ENCODE data around the gene GORASP1. TPM values are rescaled to one million over a fixed set of nuclear protein-coding genes. Genes with fewer than 3 reads are reported as not detected.

The GORASP1 gene
- total and polyA plus RNA-seq, 10 donors = 20.6 to 74.5 (median 62.2) TPM

DNA sequence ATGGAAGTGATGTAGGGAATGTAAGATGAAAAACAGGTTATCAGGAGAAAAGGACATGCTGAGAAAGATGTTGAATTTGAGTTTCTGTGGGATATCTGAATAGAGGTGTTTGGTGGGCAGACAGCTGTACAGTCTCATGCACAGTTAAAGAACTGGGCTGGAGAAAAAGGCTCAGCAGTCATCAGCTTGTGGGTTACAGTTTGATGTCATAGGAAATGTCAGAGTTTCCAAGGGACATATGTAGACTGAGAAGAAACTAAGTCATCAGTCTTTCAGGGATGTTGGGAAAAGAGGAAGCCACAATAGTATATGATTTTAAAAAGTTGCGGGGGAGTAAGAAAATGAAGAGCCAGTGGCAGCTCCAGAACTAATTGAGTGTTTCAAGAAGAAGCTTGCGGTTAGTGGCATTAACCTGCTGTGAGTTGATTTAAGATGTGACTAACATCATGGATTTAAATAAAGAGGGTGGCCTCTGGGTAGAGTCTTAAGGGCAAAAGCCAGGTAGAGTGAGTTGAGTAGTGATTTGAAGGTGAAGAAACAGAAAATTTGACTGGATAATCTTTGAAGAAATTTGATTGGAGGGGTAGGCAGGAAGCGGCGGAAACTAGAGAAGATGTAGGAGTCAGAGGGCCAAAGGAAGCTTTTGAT lies 24.6 kb downstream of the GORASP1 start:
- H3K27me3 ChIP-seq (replicated peaks in 1 of 7) = no peaks in the 10 kb centered on the region
- WGBS, 5 donors = 93 to 98% (median 97%) methylated on average over 4 of the region's 4 CpGs
- no peak overlapping the region for H3K4me3 ChIP-seq
- intact Hi-C loops (cut with DNase I; ENCODE audit: low total_unique reads) = no loop called here
- no peak overlapping the region for H3K27ac ChIP-seq
- TF ChIP-seq POLR2A (IDR thresholded peaks at IDR 0.05) = no peak
- TF ChIP-seq POLR2AphosphoS5 (IDR thresholded peaks at IDR 0.05) = no peak
- TF ChIP-seq, protein P1, sequence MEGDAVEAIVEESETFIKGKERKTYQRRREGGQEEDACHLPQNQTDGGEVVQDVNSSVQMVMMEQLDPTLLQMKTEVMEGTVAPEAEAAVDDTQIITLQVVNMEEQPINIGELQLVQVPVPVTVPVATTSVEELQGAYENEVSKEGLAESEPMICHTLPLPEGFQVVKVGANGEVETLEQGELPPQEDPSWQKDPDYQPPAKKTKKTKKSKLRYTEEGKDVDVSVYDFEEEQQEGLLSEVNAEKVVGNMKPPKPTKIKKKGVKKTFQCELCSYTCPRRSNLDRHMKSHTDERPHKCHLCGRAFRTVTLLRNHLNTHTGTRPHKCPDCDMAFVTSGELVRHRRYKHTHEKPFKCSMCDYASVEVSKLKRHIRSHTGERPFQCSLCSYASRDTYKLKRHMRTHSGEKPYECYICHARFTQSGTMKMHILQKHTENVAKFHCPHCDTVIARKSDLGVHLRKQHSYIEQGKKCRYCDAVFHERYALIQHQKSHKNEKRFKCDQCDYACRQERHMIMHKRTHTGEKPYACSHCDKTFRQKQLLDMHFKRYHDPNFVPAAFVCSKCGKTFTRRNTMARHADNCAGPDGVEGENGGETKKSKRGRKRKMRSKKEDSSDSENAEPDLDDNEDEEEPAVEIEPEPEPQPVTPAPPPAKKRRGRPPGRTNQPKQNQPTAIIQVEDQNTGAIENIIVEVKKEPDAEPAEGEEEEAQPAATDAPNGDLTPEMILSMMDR (IDR thresholded peaks at IDR 0.05 in 8 of 11, conservative IDR thresholded peaks at IDR 0.05 in 3 of 11) = no peak
- peaks cover 0 to 14% (median 4%) of the 10 kb centered on the region in 6 donors for H3K4me1 ChIP-seq
- no peak for DNase-seq
- H3K36me3 ChIP-seq = peaks cover 2 to 97% (median 45%) of the 10 kb centered on the region in 6 donors
- H3K9me3 ChIP-seq = no peaks in the 10 kb centered on the region

DNA sequence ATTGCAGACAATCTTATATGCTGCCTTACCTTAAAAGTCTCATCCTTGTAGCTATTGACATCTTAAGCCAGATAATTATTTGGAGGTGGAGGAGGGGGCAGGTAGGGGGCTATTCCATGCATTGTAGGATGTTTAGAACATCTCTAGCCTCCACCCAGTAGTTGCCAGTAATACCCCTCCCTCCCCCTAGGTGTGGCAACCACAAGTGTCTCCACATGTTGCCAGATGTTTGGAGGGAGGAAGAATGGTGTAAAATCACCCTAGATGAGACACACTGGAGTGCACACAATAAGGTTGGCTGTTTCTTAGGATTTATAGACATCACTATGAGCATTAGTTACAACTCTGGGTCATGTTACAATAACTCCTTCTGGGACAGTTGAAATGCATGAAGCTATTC lies 27.4 kb downstream of the GORASP1 start:
- Histone ChIP-seq H3K27me3 (replicated peaks in 1 of 7) (no peaks in the 10 kb centered on the region), H3K9me3 (no peaks in the 10 kb centered on the region), H3K4me3 (no peak overlapping the region), H3K4me1 (no peaks in the 10 kb centered on the region), H3K27ac (no peak overlapping the region), H3K36me3 (peaks cover 5 to 97% (median 48%) of the 10 kb centered on the region in 6 donors)
- TF ChIP-seq POLR2AphosphoS5 (IDR thresholded peaks at IDR 0.05) (no peak), POLR2A (IDR thresholded peaks at IDR 0.05) (no peak)
- TF ChIP-seq, protein P1 (IDR thresholded peaks at IDR 0.05 in 8 of 11, conservative IDR thresholded peaks at IDR 0.05 in 3 of 11) = no peak
- no peak for DNase-seq
- intact Hi-C loops (cut with DNase I; ENCODE audit: low total_unique reads) = no loop called here

DNA sequence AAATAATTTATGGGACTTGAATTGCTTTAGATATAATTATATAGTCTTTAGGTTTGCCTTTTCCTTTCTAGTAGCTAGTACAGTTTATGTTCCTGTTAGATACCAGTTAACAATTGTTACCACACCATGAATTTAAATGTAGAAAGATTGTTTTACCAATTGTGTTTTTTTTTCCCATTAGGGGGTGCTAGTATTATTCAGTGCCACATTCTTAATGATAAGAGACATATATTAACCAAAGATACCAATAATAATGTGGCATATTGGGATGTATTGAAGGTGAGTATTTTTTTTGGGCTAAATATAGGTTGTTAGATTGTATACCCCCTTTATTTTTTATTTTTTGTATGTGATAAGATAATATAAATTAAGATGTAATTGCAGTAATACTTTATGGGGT lies 27.9 kb downstream of the GORASP1 start:
- Histone ChIP-seq H3K27me3 (replicated peaks in 1 of 7) (no peaks in the 10 kb centered on the region), H3K4me1 (no peaks in the 10 kb centered on the region), H3K27ac (no peak overlapping the region), H3K4me3 (no peak overlapping the region), H3K9me3 (no peaks in the 10 kb centered on the region), H3K36me3 (peaks cover 5 to 97% (median 50%) of the 10 kb centered on the region in 6 donors)
- no peak for DNase-seq
- TF ChIP-seq POLR2AphosphoS5 (IDR thresholded peaks at IDR 0.05) (no peak), POLR2A (IDR thresholded peaks at IDR 0.05) (no peak)
- TF ChIP-seq, protein P1 (IDR thresholded peaks at IDR 0.05 in 8 of 11, conservative IDR thresholded peaks at IDR 0.05 in 3 of 11) = no peak
- intact Hi-C loops (cut with DNase I; ENCODE audit: low total_unique reads) = no loop called here

DNA sequence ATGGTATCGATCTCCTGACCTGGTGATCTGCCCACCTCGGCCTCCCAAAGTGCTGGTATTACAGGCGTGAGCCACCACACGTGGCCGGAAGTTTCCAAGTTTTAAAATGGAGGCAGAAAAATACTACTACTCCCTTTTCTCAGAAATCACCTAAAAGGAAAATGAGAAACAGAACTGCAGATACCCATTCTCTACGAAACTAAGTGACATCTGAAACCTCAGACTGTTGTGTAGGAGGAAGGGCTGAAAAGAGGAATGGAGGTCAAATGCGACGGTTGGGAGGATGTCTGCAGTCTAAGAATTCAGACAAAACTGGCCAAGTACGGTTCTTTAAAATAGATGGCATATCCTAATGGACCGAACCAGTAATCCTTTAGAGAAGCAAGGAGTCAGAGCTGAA lies 31.5 kb downstream of the GORASP1 start:
- Histone ChIP-seq H3K27ac (no peak overlapping the region), H3K36me3 (peaks cover 7 to 98% (median 74%) of the 10 kb centered on the region in 6 donors), H3K4me1 (no peaks in the 10 kb centered on the region), H3K4me3 (no peak overlapping the region), H3K9me3 (no peaks in the 10 kb centered on the region), H3K27me3 (replicated peaks in 1 of 7) (no peaks in the 10 kb centered on the region)
- WGBS, 5 donors = 83 to 91% (median 91%) methylated on average over 10 of the region's 10 CpGs
- intact Hi-C loops (cut with DNase I; ENCODE audit: low total_unique reads) = no loop called here
- TF ChIP-seq POLR2A (IDR thresholded peaks at IDR 0.05) = no peak
- TF ChIP-seq POLR2AphosphoS5 (IDR thresholded peaks at IDR 0.05) = no peak
- TF ChIP-seq, protein P1 (IDR thresholded peaks at IDR 0.05 in 8 of 11, conservative IDR thresholded peaks at IDR 0.05 in 3 of 11) = no peak
- no peak for DNase-seq

All from spleen (tissue), 11 donors.